GM18519 (cell line): ENCODE results near the gene PLB1.

Source experiments
- ATAC-seq: cut with Tn5 transposase; IDR thresholded peaks from one replicate; pipeline ENCODE4 v1.9.1; 2021; ENCODE audit warnings: mild to moderate bottlenecking, moderate library complexity; ENCODE audit not compliant: unreplicated experiment, low FRiP score

The PLB1 gene

GRCh38 chr2:28621172-28622100 lies 125.6 kb downstream of the PLB1 start:
- ATAC-seq = no peak

DNA sequence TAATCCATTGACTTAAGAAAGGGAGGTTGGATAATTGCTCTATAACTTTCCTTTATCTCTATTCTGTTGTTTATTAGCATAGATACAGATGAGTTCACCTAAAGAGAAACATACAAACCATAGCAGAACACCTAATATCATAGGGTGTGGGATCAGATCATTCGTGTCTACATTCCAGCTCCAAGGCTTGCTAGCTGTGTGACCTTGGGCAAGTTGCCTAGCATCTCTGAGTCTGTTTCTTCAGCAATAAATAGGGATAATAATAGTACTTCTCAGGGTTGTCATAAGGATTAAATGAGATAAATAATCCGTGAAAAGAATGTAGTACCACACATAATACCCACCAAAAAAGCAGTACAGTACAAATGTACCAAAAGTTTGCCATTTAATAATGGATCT lies 126.2 kb downstream of the PLB1 start:
- no peak for ATAC-seq

DNA sequence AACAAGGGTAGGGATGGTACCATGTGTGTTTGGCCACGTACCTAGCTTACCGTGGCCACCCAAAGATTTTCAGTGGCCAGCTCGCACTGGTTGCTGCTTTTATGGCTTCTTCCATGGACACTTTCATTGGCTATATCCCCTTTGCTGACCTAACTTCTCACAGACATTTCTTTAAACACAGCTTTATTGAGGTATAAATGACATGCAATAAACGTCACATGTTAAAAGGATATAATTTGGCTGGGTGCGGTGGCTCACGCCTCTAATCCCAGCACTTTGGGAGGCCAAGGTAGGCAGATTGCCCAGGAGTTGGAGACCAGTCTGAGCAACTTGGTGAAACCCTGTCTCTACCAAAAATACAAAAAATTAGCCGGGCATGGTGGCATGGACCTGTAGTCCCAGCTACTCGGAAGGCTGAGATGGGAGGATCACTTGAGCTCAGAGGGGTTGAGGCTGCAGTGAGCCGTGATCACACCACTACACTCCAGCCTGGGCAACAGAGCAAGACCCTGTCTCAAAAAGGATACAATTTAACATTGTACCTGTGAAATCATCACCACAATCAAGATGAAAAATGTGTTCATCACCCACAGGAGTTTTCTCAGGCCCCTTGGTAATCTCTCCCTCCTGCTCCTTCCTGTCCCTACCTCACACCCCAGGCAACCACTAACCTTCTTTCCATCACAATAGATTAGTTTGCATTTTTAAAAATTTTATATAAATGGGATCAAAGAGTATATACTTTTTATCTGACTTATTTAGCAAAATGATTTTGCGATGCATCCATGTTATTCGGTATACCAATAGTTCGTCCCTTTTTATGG lies 127.9 kb downstream of the PLB1 start:
- no peak for ATAC-seq

DNA sequence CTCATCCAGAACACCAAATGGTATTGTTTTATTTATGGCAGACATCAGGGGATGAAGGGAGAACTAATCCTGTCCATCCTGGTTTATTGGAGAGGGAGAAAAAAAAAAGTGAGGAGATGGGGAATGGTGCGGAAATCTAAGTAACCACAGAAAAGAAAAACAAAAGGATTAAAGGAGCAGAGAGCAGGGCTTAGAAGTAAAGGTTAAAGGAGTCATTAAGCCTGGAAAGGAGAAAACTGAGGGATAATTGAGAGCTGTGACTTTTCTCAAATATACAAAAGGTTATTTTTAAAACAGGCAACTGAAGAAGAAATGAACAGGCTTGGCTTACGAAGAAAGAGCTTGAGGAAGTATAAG lies 128.6 kb downstream of the PLB1 start:
- no peak for ATAC-seq

GRCh38 chr2:28624793-28625701 lies 129.2 kb downstream of the PLB1 start:
- ATAC-seq = no peak

DNA sequence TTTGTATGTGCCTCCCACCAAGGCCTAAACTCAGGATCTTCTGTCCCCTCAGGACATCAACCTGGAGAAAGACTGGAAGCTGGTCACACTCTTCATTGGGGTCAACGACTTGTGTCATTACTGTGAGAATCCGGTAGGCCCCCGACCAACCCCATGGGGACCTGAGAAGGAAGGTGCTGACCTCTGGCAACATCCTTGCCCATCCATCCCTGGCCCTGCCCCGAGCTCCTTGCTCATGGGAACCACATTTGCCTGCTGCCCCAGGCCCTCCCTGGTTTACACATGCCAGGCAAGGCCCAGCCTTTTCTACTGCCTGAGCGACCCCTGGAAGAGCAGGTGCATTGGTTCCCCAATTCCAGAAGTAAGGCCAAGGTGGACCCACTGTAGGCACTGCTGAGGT lies 130.5 kb downstream of the PLB1 start:
- no peak for ATAC-seq

- no peak for ATAC-seq
These were observed 131.1 kb downstream of the PLB1 start for GRCh38 chr2:28626891-28627421.

DNA sequence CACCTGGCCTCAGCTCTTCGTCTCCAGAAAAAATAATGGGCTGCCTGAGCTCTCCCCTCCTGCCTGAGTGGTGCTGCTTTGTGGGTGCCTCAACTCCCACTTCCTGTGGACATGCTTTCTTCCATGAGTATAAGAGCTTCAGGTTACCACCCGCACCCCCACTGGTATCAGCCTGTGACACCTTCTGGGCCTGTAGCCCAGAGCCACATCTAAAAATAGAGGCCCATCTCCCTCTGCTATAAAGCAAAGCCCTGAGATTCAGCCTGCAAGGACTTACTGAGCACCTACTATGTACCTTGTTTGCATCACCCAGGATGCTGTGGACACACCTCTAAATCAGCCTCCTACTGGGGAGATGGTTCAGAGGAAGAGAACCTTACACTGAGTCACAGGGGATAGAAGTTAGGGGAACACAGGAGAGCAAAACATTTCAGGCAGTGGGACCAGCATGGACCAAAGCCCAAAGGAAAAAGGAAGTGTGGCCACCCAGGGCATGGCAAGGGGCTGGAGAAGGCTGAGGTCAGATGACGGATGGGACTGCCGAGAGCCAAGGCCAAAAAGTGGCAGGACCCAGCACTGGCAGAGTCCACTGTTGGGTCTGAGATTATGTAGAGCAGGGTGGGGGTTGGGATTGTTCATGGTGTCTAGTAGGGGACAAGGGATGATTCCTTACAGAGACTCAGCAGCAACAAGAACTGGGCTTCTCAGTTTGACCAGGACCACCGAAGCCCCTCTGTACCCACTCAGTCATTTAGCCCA lies 132.0 kb downstream of the PLB1 start:
- no peak for ATAC-seq

DNA sequence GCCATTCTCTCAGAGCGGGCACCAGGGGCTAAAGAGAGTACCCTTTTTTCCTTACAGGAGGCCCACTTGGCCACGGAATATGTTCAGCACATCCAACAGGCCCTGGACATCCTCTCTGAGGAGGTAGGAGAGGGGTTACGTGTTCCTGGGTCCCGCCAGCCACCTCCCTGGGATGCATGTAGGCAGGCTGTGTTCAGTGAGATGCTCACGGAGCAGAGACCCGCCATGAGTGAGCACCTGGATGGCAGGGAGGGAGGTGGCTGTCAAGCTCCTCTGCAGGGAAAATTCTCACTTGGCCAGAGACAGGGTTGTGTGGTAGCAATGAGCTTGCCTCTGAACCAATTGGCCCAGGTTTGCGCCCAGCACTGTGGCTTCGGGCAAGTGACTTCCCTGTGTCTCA lies 132.6 kb downstream of the PLB1 start:
- ATAC-seq = no peak

DNA sequence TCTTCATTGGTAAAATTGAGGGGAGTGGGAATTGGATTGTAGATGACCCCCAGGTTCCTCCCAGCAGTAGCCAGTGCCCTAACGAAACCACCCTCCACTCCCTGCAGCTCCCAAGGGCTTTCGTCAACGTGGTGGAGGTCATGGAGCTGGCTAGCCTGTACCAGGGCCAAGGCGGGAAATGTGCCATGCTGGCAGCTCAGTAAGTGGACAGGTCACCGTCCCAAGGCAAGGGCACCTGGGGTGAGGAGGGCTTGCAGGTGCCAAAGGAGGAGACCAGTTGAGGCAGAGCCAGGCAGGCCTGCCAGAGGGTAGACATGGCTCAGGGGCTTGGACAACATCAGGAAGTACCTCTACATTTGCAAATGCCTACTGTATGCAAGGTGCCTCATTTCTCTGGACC lies 133.1 kb downstream of the PLB1 start:
- ATAC-seq = no peak

GRCh38 chr2:28629910-28630309 lies 134.1 kb downstream of the PLB1 start:
- ATAC-seq = no peak

- no peak for ATAC-seq
These were observed 134.5 kb downstream of the PLB1 start for GRCh38 chr2:28630341-28630740.

DNA sequence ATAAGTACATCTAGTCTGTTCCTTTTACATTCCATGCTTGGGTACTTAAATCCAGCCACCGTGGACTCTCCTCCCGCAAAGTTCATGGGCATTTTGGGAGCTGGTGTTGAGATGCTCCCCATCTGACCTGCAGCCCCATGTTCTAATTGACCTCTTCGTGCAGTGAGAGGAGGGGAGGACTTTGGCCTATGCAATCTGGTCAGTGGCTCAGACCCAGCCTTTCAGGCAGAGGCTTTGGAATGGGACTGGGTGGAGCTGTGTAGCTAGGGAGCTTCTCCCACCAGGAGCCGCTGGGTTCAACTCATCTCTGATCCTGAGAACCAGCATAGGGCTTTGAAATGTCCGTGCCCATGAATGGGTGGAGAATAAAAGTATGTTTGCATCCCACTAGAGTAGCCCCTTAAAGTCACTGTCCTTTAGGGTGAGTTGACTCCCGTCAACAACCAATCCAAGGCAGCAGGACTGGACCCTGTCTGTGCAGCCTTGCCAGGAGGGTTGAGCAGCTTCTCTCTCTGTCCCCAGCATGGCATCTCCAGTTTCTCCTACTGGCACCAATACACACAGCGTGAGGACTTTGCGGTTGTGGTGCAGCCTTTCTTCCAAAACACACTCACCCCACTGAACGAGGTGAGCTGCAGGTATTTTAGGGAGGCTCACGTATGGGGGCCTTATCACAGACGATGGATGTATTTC lies 135.8 kb downstream of the PLB1 start:
- no peak for ATAC-seq

GRCh38 chr2:28632791-28633190 lies 136.9 kb downstream of the PLB1 start:
- no peak for ATAC-seq

DNA sequence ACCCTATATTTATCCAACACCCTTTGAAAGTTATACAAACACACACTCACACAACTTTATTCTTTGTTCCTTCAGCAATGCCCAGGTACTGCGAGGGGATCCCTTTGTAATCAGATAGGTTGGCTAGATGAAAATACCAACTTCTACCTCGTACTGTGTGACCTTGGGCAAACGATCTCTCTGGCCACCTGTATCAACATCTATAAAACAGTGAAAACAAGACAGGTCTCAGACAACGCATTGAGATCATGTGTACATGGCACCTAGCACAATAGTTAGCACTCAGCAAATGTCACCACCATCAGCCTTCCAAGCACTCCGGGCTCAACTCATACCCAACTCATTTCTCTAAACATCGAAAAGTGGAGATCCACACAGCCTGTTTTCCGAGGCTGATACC lies 137.3 kb downstream of the PLB1 start:
- no peak for ATAC-seq

DNA sequence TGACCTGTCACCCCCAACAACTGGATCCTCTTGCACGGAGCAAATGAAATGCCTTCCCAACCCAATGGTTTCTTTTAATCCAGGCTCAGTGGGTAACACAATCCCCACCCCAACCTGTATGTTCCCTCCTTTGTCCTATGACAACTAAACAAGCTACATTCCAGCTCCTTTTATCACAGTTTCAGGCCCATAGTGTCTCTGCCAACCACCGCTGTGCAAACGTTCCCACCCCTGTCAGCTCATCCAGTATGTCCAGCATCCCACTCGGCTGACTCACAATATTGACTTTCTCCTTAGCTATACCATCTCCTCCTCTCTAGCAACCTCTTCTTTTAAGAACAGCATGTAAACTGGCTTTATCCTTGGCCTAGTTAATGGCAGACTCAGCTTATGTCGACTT lies 137.9 kb downstream of the PLB1 start:
- no peak for ATAC-seq

DNA sequence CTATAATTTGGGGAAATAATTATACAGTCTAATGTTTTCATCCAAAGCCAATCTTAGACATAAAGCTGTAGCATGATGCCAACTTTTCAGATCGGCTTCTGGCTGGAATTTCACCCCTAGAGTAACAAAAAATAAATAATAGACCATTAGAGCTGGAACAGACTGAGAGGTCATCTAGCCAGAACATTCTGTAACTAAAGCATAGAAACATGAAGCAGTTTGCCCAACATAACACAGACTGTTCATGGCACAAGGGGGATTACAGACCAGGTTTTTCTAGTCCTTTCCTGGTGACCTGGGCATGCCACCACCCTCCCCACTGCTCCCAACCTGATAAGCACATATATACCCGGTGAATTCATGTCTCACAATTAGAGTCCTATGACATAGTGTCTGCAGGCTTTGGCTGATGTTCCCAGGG lies 139.3 kb downstream of the PLB1 start:
- ATAC-seq = no peak

DNA sequence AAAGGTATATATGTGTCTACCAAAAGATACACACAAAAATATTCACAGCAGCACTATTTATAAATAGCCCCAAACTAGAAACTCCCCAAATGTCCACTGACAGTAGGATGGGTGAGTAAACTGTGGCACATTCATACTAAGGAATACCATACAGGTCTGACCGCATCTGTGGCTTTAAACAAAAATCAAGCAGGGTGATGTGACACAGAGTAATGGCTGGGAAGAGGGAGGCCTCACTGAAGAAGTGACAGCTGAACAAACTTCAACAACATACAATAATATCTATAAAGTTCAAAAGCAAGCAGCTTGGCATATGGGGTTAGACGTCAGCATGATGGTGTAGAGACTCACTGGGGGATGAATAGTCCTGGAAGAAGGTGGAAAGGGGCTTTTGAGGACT lies 140.6 kb downstream of the PLB1 start:
- ATAC-seq = no peak
